Smooth muscle cell (in vitro differentiated cells): ENCODE results near the gene GALNS. TPM values are rescaled to one million over a fixed set of nuclear protein-coding genes. Genes with fewer than 3 reads are reported as not detected.

Source experiments
- DNase-seq: peaks from one replicate; lab custom pipeline; 2025; ENCODE audit not compliant: unreplicated experiment; lab: John Stamatoyannopoulos, UW
- H2AFZ ChIP-seq: fragments of 200-600 bp; sonication (generic); 2 replicates; pipeline ENCODE4 v1.6.0; 2016; ENCODE audit warnings: antibody characterized with exemption, low read depth, mild to moderate bottlenecking
- H3F3A ChIP-seq: fragments of 200-600 bp; sonication (generic); 2 replicates; pipeline ENCODE4 v1.6.0; 2017; ENCODE audit warnings: antibody characterized with exemption, low read depth
- H3K27ac ChIP-seq: fragments of 200-600 bp; sonication (generic); 2 replicates; pipeline ENCODE4 v1.5.1; 2016; ENCODE audit warnings: low read depth, mild to moderate bottlenecking
- H3K27me3 ChIP-seq: fragments of 200-600 bp; sonication (generic); 2 replicates; pipeline ENCODE4 v1.6.1; 2016; ENCODE audit warnings: low read depth, mild to moderate bottlenecking
- H3K36me3 ChIP-seq: fragments of 200-600 bp; sonication (generic); 2 replicates; pipeline ENCODE4 v1.5.1; 2016; ENCODE audit warnings: low read depth
- H3K4me1 ChIP-seq: fragments of 200-600 bp; sonication (generic); 2 replicates; pipeline ENCODE4 v1.5.1; 2016; ENCODE audit warnings: low read depth
- H3K4me2 ChIP-seq: fragments of 200-600 bp; sonication (generic); 2 replicates; pipeline ENCODE4 v1.6.0; 2016; ENCODE audit warnings: mild to moderate bottlenecking
- H3K4me3 ChIP-seq: fragments of 200-600 bp; sonication (generic); 2 replicates; pipeline ENCODE4 v1.5.1; 2016; ENCODE audit warnings: mild to moderate bottlenecking
- H3K79me2 ChIP-seq: fragments of 200-600 bp; sonication (generic); 2 replicates; pipeline ENCODE4 v1.6.0; 2016; ENCODE audit warnings: low read depth, mild to moderate bottlenecking
- H3K9ac ChIP-seq: fragments of 200-600 bp; sonication (generic); 2 replicates; pipeline ENCODE4 v1.6.0; 2016; ENCODE audit warnings: low read depth
- H3K9me3 ChIP-seq: fragments of 200-600 bp; sonication (generic); replicated peaks from 2 replicates; pipeline ENCODE4 v1.5.1; 2016; ENCODE audit warnings: low read depth
- H4K20me1 ChIP-seq: fragments of 200-600 bp; sonication (generic); 2 replicates; pipeline ENCODE4 v1.6.0; 2016; ENCODE audit warnings: low read depth
- CTCF ChIP-seq: fragments of 200-600 bp; sonication (generic); IDR thresholded peaks from 2 replicates; pipeline ENCODE4 v1.5.1; 2017; ENCODE audit warnings: borderline replicate concordance, mild to moderate bottlenecking, antibody characterized with exemption; ENCODE audit not compliant: insufficient read depth, poor library complexity, severe bottlenecking
- WGBS: methylation state at CpG from one replicate; pipeline ENCODE4 v1.1.7; 2016; ENCODE audit warnings: low lambda C conversion rate; 5-methylcytosine and 5-hydroxymethylcytosine counted together
- polyA plus RNA-seq: library from polyadenylated mRNA; unstranded; fragments of >200 nt; fragmentation: Nextera tagmentation; extraction: Ambion mirVana; gene quantifications from 2 replicates; pipeline ENCODE4 v1.2.1, GENCODE V29; 2016
- total RNA-seq: library from RNA; depleted of rRNA; stranded (reverse); fragments of >200 nt; gene quantifications from 2 replicates; pipeline ENCODE4 v1.2.3, GENCODE V29; 2014

The GALNS gene
- total and polyA plus RNA-seq, 2 experiments from 2014 or later = 20.8 to 21.3 TPM

GRCh38 chr16:88901718-88902337 is 45.1 kb upstream of the GALNS start:
- Histone ChIP-seq H3K9me3 (no peaks in the 10 kb centered on the region), H3K4me1 (no peaks in the 10 kb centered on the region), H4K20me1 (no peaks in the 10 kb centered on the region), H3K27me3 (no peaks in the 10 kb centered on the region), H3K4me2 (no peak overlapping the region), H3K9ac (no peak overlapping the region), H3K4me3 (no peak overlapping the region), H2AFZ (no peak overlapping the region), H3K27ac (no peak overlapping the region), H3K79me2 (no peaks in the 10 kb centered on the region), H3F3A (no peaks in the 10 kb centered on the region), H3K36me3 (no peaks in the 10 kb centered on the region)
- TF ChIP-seq CTCF = no peak
- WGBS = 78% methylated on average over 26 of the region's 26 CpGs
- DNase-seq = no peak

- Histone ChIP-seq H3K9me3 (no peaks in the 10 kb centered on the region), H3K4me3 (no peak overlapping the region), H3K27me3 (no peaks in the 10 kb centered on the region), H4K20me1 (no peaks in the 10 kb centered on the region), H3K4me2 (no peak overlapping the region), H3K4me1 (no peaks in the 10 kb centered on the region), H3K79me2 (no peaks in the 10 kb centered on the region), H3K36me3 (no peaks in the 10 kb centered on the region), H3F3A (no peaks in the 10 kb centered on the region), H2AFZ (no peak overlapping the region), H3K27ac (no peak overlapping the region), H3K9ac (no peak overlapping the region)
- TF ChIP-seq CTCF = no peak
- no peak for DNase-seq
- 90% methylated on average over 12 of the region's 12 CpGs for WGBS
Observed at GRCh38 chr16:88900662-88901052, 43.9 kb upstream of the GALNS start.

- Histone ChIP-seq H3K27ac (no peak overlapping the region), H3K9ac (no peak overlapping the region), H3K27me3 (no peaks in the 10 kb centered on the region), H3K79me2 (no peaks in the 10 kb centered on the region), H3K4me2 (no peak overlapping the region), H3K9me3 (no peaks in the 10 kb centered on the region), H3K4me3 (no peak overlapping the region), H3F3A (no peaks in the 10 kb centered on the region), H3K36me3 (no peaks in the 10 kb centered on the region), H3K4me1 (no peaks in the 10 kb centered on the region), H2AFZ (no peak overlapping the region), H4K20me1 (no peaks in the 10 kb centered on the region)
- DNase-seq = no peak
- TF ChIP-seq CTCF = no peak
- WGBS = 91% methylated on average over 41 of the region's 41 CpGs
Observed at GRCh38 chr16:88899901-88900661, 43.3 kb upstream of the GALNS start.
